OCI-LY7 (cell line): Measurements from ENCODE around the gene KRT40. TPM values are rescaled to one million over a fixed set of nuclear protein-coding genes. Genes with fewer than 3 reads are reported as not detected.

Source experiments
- BruUV-seq: library from RNA; stranded (reverse); fragments of 400-500 nt; replicated peaks from 2 replicates; lab custom pipeline; 2021; lab: Mats Ljungman, UMichigan
- CTCF ChIA-PET: fragments of 300-600 bp; sonication (Branson Sonifier 250); formaldehyde crosslinking; loops from one replicate; lab custom pipeline; 2022; ENCODE audit warnings: antibody characterized with exemption; ENCODE audit not compliant: unreplicated experiment; lab: Charles Lee
- POLR2A ChIA-PET: fragments of 300-600 bp; sonication (Branson Sonifier 250); formaldehyde crosslinking; loops from one replicate; lab custom pipeline; 2022; ENCODE audit warnings: antibody characterized with exemption; lab: Charles Lee
- DNase-seq: peaks from one replicate; pipeline ENCODE4 v3.0.0-alpha.2; 2015; ENCODE audit warnings: low spot score
- H2AFZ ChIP-seq: fragments of 200-600 bp; sonication (generic), shearing (Covaris generic); 2 replicates; pipeline ENCODE4 v1.6.1; 2014; ENCODE audit warnings: mild to moderate bottlenecking, antibody characterized with exemption, low read length, moderate library complexity
- H3K27ac ChIP-seq: fragments of 200-600 bp; sonication (generic); 2 replicates; pipeline ENCODE4 v1.5.1; 2014; ENCODE audit warnings: mixed run types, low read depth, mild to moderate bottlenecking, moderate library complexity, low read length, inconsistent platforms; ENCODE audit not compliant: poor library complexity, severe bottlenecking
- H3K36me3 ChIP-seq: fragments of 200-600 bp; sonication (generic); 2 replicates; pipeline ENCODE4 v1.6.1; 2014; ENCODE audit warnings: mild to moderate bottlenecking, antibody characterized with exemption, low read length, moderate library complexity, mixed read lengths; ENCODE audit not compliant: insufficient read depth
- H3K4me1 ChIP-seq: fragments of 200-600 bp; sonication (generic); 2 replicates; pipeline ENCODE4 v1.5.1; 2014; ENCODE audit warnings: mild to moderate bottlenecking, low read length; ENCODE audit not compliant: insufficient read depth, poor library complexity, severe bottlenecking
- H3K4me2 ChIP-seq: fragments of 200-600 bp; sonication (generic); 2 replicates; pipeline ENCODE4 v1.6.1; 2014; ENCODE audit warnings: mild to moderate bottlenecking, low read length
- H3K4me3 ChIP-seq: fragments of 200-600 bp; sonication (generic); 2 replicates; pipeline ENCODE4 v1.5.1; 2014; ENCODE audit warnings: mild to moderate bottlenecking, low read depth, low read length; ENCODE audit not compliant: poor library complexity, severe bottlenecking
- H3K79me2 ChIP-seq: fragments of 200-600 bp; sonication (generic); 2 replicates; pipeline ENCODE4 v1.6.1; 2016; ENCODE audit warnings: low read depth, mild to moderate bottlenecking, low read length, moderate library complexity, mixed read lengths; ENCODE audit not compliant: insufficient read depth
- H3K9me2 ChIP-seq: fragments of 200-600 bp; sonication (generic); 2 replicates; pipeline ENCODE4 v1.6.1; 2016; ENCODE audit warnings: mild to moderate bottlenecking, low read length, mixed read lengths; ENCODE audit not compliant: insufficient read depth
- H3K9me3 ChIP-seq: fragments of 200-600 bp; sonication (generic); 2 replicates; pipeline ENCODE4 v1.6.1; 2014; ENCODE audit warnings: mild to moderate bottlenecking, mixed run types, low read length, mixed read lengths
- H4K20me1 ChIP-seq: fragments of 200-600 bp; sonication (generic); 2 replicates; pipeline ENCODE4 v1.6.1; 2014; ENCODE audit warnings: mild to moderate bottlenecking, antibody characterized with exemption, low read length, moderate library complexity, mixed read lengths; ENCODE audit not compliant: insufficient read depth
- CTCF ChIP-seq: fragments of 200-600 bp; sonication (generic); conservative IDR thresholded peaks from 2 replicates; pipeline ENCODE4 v1.5.1; 2014; ENCODE audit warnings: mild to moderate bottlenecking, antibody characterized with exemption, low read length, moderate library complexity, mixed read lengths
- EZH2phosphoT487 ChIP-seq: fragments of 200-600 bp; sonication (generic); IDR thresholded peaks from 2 replicates; pipeline ENCODE4 v1.6.1; 2018; ENCODE audit warnings: low read depth, borderline replicate concordance, mild to moderate bottlenecking, mixed run types, antibody characterized with exemption, low read length, moderate library complexity, mixed read lengths
- intact Hi-C: fragments of 100-400 bp; cut with micrococcal nuclease; formaldehyde crosslinking; loops from one replicate; pipeline ENCODE4 v1.10.0; 2022; ENCODE audit not compliant: unreplicated experiment
- total RNA-seq, 2 experiments: library from RNA; depleted of rRNA in 1 of 2; stranded (reverse); fragments of >200 nt in 1 of 2; shearing (Covaris generic) in 1 of 2; gene quantifications; 2 replicates each; pipeline ENCODE4 v1.2.3, GENCODE V29; 2014 to 2022

Gene KRT40
- total RNA-seq, 2 experiments from 2014 or later: not detected

- ChIA-PET CTCF (no interaction called here), POLR2A (interaction anchor here (0.6 kb wide), 1 partner anchor 1565 kb away, joined by 4 read pairs; no protein-coding TSS in a partner anchor)
- intact Hi-C loops: no loop called here
These were observed 4.0 kb downstream of the KRT40 start for GRCh38 chr17:40980117-40980516.

GRCh38 chr17:40978575-40979151 lies 5.5 kb downstream of the KRT40 start:
- no peaks in the 10 kb centered on the region for H3K9me2 ChIP-seq
- BruUV-seq: no TSS peak
- intact Hi-C loops: no loop called here

More at GRCh38 chr17:40980117-40980516, 4.0 kb downstream of the KRT40 start:
- Histone ChIP-seq H3K79me2 (no peaks in the 10 kb centered on the region), H3K27ac (no peak overlapping the region), H3K4me2 (no peak overlapping the region), H3K9me2 (no peaks in the 10 kb centered on the region), H3K4me1 (no peaks in the 10 kb centered on the region), H3K36me3 (no peaks in the 10 kb centered on the region), H3K9me3 (no peaks in the 10 kb centered on the region), H4K20me1 (no peaks in the 10 kb centered on the region), H3K4me3 (no peak overlapping the region), H2AFZ (no peak overlapping the region)
- no TSS peak for BruUV-seq
- no peak for DNase-seq
- TF ChIP-seq CTCF: no peak
- TF ChIP-seq EZH2phosphoT487: no peak

More at GRCh38 chr17:40978575-40979151, 5.5 kb downstream of the KRT40 start:
- Histone ChIP-seq H3K4me3 (no peak overlapping the region), H3K9me3 (no peaks in the 10 kb centered on the region), H4K20me1 (no peaks in the 10 kb centered on the region), H3K79me2 (no peaks in the 10 kb centered on the region), H2AFZ (no peak overlapping the region), H3K36me3 (no peaks in the 10 kb centered on the region), H3K27ac (no peak overlapping the region), H3K4me1 (no peaks in the 10 kb centered on the region), H3K4me2 (no peak overlapping the region)
- CTCF ChIA-PET: no interaction called here
- no peak for TF ChIP-seq EZH2phosphoT487
- no peak for TF ChIP-seq CTCF
- DNase-seq: no peak
- POLR2A ChIA-PET: no interaction called here
